M059J (cell line): ENCODE results near the gene ZDHHC11B. TPM values are rescaled to one million over a fixed set of nuclear protein-coding genes. Genes with fewer than 3 reads are reported as not detected.
"Not testable (repeated sequence)": the region's sequence is repeated elsewhere in the genome, so short reads cannot be mapped to it uniquely, and the experiment has no call there.

ENCODE experiments used
- DNase-seq: peaks from one replicate; pipeline ENCODE4 v3.0.0-alpha.2; 2012; ENCODE audit warnings: low read depth
- total RNA-seq: library from RNA; depleted of rRNA; stranded (reverse); fragments of >200 nt; shearing (Covaris generic); gene quantifications from 2 replicates; pipeline ENCODE4 v1.2.3, GENCODE V29; 2014

ZDHHC11B gene
- total RNA-seq, 1 experiment from 2014 or later: not detected

DNA sequence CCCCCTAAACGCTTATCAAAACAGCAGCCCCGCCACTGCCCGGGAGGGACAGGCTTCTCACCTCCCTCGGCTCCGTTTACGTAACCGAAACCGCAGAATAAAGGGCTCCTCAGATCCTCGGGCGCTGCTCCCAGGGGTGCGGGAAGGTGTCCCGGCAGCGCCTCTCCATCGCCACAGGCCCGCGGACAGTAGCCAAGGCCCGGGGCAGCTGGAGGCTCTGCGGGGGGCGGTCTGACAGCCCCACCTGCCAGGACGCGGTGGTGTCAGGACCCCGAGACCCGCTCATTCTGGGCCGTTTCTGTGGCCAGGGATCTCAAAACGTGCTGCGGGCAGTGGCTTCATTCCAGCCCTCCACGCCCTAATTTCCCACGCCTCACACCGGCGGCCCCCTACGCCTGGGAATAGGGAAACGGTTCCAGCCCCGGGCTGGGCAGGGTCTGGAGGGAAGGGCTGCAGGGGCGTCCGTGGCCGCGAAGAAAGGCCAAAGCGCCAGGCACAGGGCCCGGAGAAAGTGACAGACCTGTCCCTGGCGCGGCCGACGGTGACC, 575 bp downstream of the ZDHHC11B start:
- peak; percentile 18 for DNase-seq

- not testable (repeated sequence) for DNase-seq
Measured at GRCh38 chr5:783049-783802, 1.3 kb downstream of the ZDHHC11B start.

DNA sequence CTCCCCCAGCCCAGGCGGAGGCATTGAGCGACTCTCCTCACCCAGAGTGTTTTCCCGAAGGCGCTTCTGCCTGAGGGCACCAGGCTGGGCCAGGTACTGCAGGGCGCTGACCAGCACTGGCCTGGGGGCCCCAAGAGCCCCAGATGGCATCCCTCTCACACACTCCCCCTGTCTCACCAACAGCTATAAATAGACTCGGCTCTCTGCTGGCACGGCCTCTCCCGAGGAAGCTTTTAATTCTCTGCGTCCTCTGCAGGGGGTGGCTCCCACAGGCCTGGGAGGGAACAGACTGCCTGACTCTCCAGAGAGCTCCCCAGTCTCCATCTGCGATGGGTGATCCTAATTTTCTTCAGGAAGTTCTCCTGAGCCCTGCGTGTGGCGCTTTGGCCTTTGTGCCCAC, 2.2 kb downstream of the ZDHHC11B start:
- DNase-seq: not testable (repeated sequence)

DNA sequence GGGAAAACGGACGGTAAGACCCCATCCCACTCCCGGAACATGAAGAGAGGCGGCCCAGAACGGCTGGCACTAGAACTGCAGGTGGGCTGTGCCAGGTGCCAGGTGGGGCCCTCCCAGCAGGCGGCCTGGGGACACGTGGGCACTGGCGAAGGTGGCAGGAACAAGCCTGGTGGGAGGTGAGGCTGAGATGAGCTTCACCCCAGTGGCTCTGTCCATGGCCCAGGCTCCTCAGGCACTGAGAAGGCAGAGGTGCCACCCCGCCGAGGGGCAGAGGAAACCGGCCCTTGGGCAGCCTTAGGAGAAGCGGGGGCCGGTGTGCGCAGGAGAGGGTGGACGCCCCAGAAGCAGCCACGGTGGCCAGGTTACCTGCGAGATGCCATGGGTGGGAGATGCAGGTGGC, 4.0 kb downstream of the ZDHHC11B start:
- not testable (repeated sequence) for DNase-seq

- not testable (repeated sequence) for DNase-seq
Measured at GRCh38 chr5:778967-779366, 5.6 kb downstream of the ZDHHC11B start.

- not testable (repeated sequence) for DNase-seq
Measured at GRCh38 chr5:778421-778820, 6.1 kb downstream of the ZDHHC11B start.

DNA sequence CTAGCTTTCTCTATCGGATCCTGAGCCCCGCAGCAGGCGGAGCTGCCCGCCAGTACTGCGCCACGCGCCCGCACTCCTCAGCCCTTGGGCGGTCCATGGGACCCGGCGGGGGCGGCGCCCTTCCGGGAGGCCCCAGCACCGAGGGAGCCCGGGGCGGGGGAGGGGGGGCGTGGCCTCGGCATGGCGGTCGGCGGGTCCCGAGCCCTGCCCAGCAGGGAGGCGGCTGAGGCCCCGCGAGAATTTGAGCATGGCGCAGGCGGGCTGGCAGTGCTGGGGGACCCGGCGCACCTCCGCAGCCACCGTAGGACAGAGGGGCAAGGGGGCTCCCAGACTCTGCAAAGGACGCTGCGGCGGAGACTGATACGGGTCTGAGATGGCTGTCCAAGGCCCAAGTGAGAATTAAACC, 6.8 kb downstream of the ZDHHC11B start:
- no peak for DNase-seq

- no peak for DNase-seq
Measured at GRCh38 chr5:776862-777711, 7.4 kb downstream of the ZDHHC11B start.

- no peak for DNase-seq
Measured at GRCh38 chr5:775961-776861, 8.3 kb downstream of the ZDHHC11B start.

GRCh38 chr5:775595-775960, 9.0 kb downstream of the ZDHHC11B start:
- DNase-seq: peak; percentile 36

- DNase-seq: not testable (repeated sequence)
Measured at GRCh38 chr5:774854-775505, 9.5 kb downstream of the ZDHHC11B start.

DNA sequence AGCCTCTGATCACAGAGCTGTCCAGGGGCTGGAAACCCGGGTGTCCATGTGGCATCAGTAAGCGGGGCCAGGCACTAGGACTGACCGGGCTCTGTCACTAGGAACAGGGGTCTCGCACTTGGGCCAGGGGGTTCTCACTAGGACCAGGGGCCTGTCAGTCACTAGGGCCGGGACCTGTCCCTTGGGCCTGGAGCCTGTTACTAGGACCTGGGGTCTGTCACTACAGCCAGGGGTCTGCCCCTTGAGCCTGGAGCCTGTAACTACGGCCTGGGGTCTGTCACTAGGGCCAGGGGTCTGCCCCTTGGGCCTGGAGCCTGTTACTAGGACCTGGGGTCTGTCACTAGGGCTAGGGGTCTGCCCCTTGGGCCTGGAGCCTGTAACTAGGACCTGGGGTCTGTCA, 10.2 kb downstream of the ZDHHC11B start:
- not testable (repeated sequence) for DNase-seq

DNA sequence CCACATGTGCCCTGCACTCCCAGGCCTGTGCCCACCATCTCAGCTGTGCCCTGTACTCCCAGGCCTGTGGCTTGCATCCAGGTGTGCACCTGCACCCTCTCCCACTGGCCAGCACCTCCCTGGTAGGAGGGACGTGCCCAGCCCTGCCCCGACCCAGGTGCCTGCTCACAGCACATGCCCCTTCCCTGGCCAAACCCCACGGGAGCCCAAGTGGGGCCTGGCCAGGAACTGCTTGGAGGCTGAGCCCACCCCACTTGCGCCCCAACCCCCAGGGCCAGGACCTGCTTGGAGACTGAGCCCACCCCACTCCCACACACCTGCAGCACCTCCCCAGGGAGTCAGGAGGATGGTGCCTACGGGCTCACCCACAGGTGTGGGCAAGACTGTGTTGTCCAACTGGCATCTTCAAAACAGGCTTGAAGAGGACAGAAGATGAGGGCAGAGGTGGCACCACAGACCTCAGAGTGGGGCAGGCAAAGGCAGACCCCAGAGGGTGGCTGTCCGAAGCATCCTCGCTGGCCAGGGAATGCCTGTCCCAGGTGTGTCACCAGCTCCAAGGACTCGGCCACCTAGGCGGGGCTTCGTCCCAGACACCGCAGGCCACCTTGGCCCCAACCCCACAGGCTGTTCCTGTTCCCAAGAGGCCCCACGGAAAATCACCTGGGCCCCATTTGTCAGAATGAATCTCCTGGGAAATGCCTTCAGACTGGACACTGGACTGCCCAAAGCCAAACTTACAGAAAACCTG, 10.8 kb downstream of the ZDHHC11B start:
- DNase-seq: no peak

- not testable (repeated sequence) for DNase-seq
Measured at GRCh38 chr5:772931-773330, 11.6 kb downstream of the ZDHHC11B start.

DNA sequence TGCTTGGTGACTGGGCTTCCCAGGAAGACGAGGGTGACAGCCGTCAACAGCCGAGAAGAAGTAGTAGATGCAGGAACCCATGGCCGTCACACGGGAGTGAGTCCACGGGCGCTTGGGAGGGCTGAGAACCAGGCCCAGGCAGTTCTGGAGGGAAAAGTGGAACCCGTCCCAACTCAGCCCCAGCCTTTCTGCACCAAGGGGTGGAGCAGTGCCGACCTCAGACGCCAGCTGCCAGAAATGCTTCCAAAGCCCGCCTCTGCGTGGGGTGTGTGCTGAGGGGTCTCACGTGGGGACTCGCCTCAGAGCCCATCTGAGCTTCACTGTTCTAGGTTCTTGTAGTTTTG, 12.0 kb downstream of the ZDHHC11B start:
- DNase-seq: not testable (repeated sequence)

DNA sequence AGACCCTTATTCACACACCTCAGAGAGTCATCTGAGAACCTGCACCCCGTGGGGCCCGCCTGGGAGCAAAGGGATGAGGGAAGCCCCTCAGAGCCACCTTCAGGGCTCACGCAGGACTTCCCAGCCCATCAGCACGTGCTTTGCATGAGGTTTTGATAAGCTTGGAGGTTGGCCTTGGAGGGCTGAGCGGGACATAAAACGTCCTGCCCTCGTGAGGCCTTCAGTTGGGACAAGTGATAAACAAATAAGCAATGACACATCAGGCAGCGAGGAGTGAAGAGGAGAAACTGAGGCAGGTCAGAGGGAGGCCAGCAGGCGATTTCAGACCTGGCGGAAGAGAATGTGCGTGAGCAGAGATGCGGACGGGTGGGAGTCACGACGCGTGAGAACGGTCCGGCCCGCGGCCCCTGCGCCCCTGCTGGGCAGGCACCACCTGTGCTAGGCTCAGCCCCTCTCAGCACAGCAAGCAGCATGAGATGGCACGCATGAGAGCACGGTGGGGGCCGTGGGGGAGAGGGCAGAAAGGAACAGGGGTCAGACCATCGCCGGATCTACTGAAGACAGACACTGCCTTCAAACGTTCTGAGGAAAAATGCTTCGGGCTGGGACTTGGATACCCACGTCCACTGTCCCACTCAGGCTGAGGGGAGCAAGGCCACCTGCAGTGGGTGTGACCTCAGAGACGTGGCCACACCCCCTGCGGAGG, 12.5 kb downstream of the ZDHHC11B start:
- DNase-seq: not testable (repeated sequence)

GRCh38 chr5:771087-771781, 13.3 kb downstream of the ZDHHC11B start:
- not testable (repeated sequence) for DNase-seq

- not testable (repeated sequence) for DNase-seq
Measured at GRCh38 chr5:770585-770984, 13.9 kb downstream of the ZDHHC11B start.
